Ascending aorta (tissue), 2 donors: ENCODE results near the gene TGFBR2. TPM values are rescaled to one million over a fixed set of nuclear protein-coding genes. Genes with fewer than 3 reads are reported as not detected.

Experiments
- DNase-seq, 2 donors: peaks; one replicate each; pipeline ENCODE4 v3.0.0-alpha.2; 2019; ENCODE audit warnings: low spot score in 2 of 2
- H3K27ac ChIP-seq, 2 donors: fragments of 200-600 bp; sonication (generic); one replicate each; pipeline ENCODE4 v1.5.1; 2016 to 2017; ENCODE audit warnings: mild to moderate bottlenecking in 1 of 2
- H3K27me3 ChIP-seq: fragments of 200-600 bp; sonication (generic); one replicate; pipeline ENCODE4 v1.5.1; 2017
- H3K36me3 ChIP-seq, 2 donors: fragments of 200-600 bp; sonication (generic); one replicate each; pipeline ENCODE4 v1.5.1; 2016
- H3K4me1 ChIP-seq, 2 donors: fragments of 200-600 bp; sonication (generic); one replicate each; pipeline ENCODE4 v1.5.1; 2016 to 2017; ENCODE audit warnings: mild to moderate bottlenecking in 1 of 2
- H3K4me3 ChIP-seq, 2 donors: fragments of 200-600 bp; sonication (generic); one replicate each; pipeline ENCODE4 v1.5.1; 2016 to 2017; ENCODE audit warnings: mild to moderate bottlenecking in 1 of 2
- H3K9me3 ChIP-seq, 2 donors: fragments of 200-600 bp; sonication (generic); one replicate each; pipeline ENCODE4 v1.5.1; 2016
- CTCF ChIP-seq, 3 experiments: fragments of 200-600 bp in 2 of 3; fragments of 450-650 bp in 1 of 3; sonication (generic) in 2 of 3; IDR thresholded peaks; one replicate each; pipeline ENCODE4 v1.5.1; 2016 to 2019; ENCODE audit warnings: antibody characterized with exemption in 3 of 3, mild to moderate bottlenecking in 1 of 3, moderate library complexity in 1 of 3
- intact Hi-C: fragments of 100-400 bp; cut with DNase I; formaldehyde crosslinking; loops from one replicate; pipeline ENCODE4 v1.15.1; 2023
- total RNA-seq: library from RNA; depleted of rRNA; stranded (reverse); fragments of >200 nt; gene quantifications from one replicate; pipeline ENCODE4 v1.1.0, GENCODE V29; 2016

TGFBR2 gene
- total RNA-seq, 1 donor from 2014 or later, result 343 TPM

GRCh38 chr3:30696403-30696819, 90.0 kb downstream of the TGFBR2 start:
- H3K4me1 ChIP-seq, result peaks cover 4 to 19% of the 10 kb centered on the region in 2 donors
- no peak overlapping the region for H3K4me3 ChIP-seq
- intact Hi-C loops, result no loop called here
- no peak for TF ChIP-seq CTCF (IDR thresholded peaks at IDR 0.05)
- peaks cover 38 to 54% of the 10 kb centered on the region in 2 donors for H3K36me3 ChIP-seq
- no peaks in the 10 kb centered on the region for H3K27me3 ChIP-seq
- no peak overlapping the region for H3K27ac ChIP-seq
- no peak for DNase-seq
- H3K9me3 ChIP-seq, result no peaks in the 10 kb centered on the region

GRCh38 chr3:30696896-30697295, 90.5 kb downstream of the TGFBR2 start:
- no peak for DNase-seq
- intact Hi-C loops, result no loop called here
- no peak for TF ChIP-seq CTCF (IDR thresholded peaks at IDR 0.05)
- H3K27me3 ChIP-seq, result no peaks in the 10 kb centered on the region
- H3K36me3 ChIP-seq, result peaks cover 35 to 49% of the 10 kb centered on the region in 2 donors
- H3K4me1 ChIP-seq, result peaks cover 4 to 16% of the 10 kb centered on the region in 2 donors
- H3K4me3 ChIP-seq, result no peak overlapping the region
- H3K27ac ChIP-seq, result no peak overlapping the region
- no peaks in the 10 kb centered on the region for H3K9me3 ChIP-seq

DNA sequence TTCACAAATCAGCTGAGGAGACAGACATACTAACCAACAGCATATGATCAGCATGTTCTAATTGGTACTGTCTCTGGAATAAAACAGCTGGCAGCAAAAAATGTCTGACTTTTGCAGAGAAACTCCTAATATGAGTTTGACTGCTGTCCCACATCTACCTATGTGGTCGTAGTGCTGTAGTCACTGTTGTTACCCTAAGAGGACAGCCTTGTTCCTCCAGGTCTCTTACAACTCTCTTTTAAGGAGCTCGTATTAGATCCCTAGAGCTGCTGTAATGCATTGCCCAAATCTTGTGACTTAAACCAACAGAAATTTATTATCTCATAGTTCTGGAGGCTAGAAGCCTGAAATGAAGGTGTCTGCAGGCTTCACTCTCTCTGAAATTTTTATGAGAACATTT, 92.1 kb downstream of the TGFBR2 start:
- H3K4me1 ChIP-seq, result peaks cover 0 to 8% of the 10 kb centered on the region in 2 donors
- DNase-seq, result no peak
- intact Hi-C loops, result no loop called here
- H3K4me3 ChIP-seq, result no peak overlapping the region
- TF ChIP-seq CTCF (IDR thresholded peaks at IDR 0.05), result no peak
- peaks cover 24 to 39% of the 10 kb centered on the region in 2 donors for H3K36me3 ChIP-seq
- no peaks in the 10 kb centered on the region for H3K27me3 ChIP-seq
- no peaks in the 10 kb centered on the region for H3K9me3 ChIP-seq
- H3K27ac ChIP-seq, result no peak overlapping the region

DNA sequence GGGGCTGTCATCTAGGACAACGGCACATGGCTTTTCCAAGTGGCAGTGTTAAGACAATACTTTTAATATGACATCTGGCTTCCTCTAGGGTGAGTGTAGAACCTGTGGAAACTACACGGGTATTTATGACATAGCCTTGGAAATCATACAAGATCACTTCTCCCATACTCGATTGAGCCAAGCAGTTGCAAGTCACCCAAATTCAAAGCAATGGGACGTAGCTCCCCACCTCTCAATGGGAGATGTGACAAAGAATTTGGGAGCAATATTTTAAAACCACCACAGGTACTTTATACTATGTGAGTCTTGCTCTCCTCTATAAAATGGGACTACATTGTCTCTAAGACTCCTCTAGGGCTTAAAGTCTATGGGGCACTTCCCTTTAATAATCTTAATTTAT, 93.5 kb downstream of the TGFBR2 start:
- DNase-seq, result no peak
- no peak for TF ChIP-seq CTCF (IDR thresholded peaks at IDR 0.05)
- Histone ChIP-seq H3K4me1 (peaks cover 0 to 8% of the 10 kb centered on the region in 2 donors), H3K9me3 (no peaks in the 10 kb centered on the region), H3K4me3 (no peak overlapping the region), H3K36me3 (peaks cover 13 to 25% of the 10 kb centered on the region in 2 donors), H3K27ac (no peak overlapping the region), H3K27me3 (no peaks in the 10 kb centered on the region)
- intact Hi-C loops, result no loop called here

- H3K4me3 ChIP-seq, result no peak overlapping the region
- no peaks in the 10 kb centered on the region for H3K27me3 ChIP-seq
- peaks cover 5 to 16% of the 10 kb centered on the region in 2 donors for H3K36me3 ChIP-seq
- no peak for DNase-seq
- intact Hi-C loops, result no loop called here
- TF ChIP-seq CTCF (IDR thresholded peaks at IDR 0.05), result no peak
- no peaks in the 10 kb centered on the region for H3K9me3 ChIP-seq
- H3K27ac ChIP-seq, result no peak overlapping the region
- H3K4me1 ChIP-seq, result peaks cover 0 to 8% of the 10 kb centered on the region in 2 donors
These were observed 94.4 kb downstream of the TGFBR2 start for GRCh38 chr3:30700702-30701321.
